IMR-90 (cell line): ENCODE measurements around the gene TMEM60. TPM values are rescaled to one million over a fixed set of nuclear protein-coding genes. Genes with fewer than 3 reads are reported as not detected.

ENCODE experiments used
- ATAC-seq: fragments of 200-7000 bp; cut with Tn5 transposase; 2 replicates; pipeline ENCODE4 v1.9.1; 2020; ENCODE audit warnings: low read depth, mild to moderate bottlenecking, moderate library complexity
- BruUV-seq: library from RNA; stranded (reverse); fragments of 400-500 nt; replicated peaks from 2 replicates; lab custom pipeline; 2021; lab: Mats Ljungman, UMichigan
- CTCF ChIA-PET: fragments of 300-600 bp; formaldehyde crosslinking; extraction: SDS; loops from one replicate; lab custom pipeline; 2021; ENCODE audit warnings: antibody characterized with exemption; lab: Yijun Ruan, JAX
- POLR2A ChIA-PET: fragments of 300-600 bp; sonication (Branson Sonifier 250); formaldehyde crosslinking; loops from one replicate; lab custom pipeline; 2022; ENCODE audit warnings: antibody characterized with exemption; ENCODE audit not compliant: unreplicated experiment; lab: Charles Lee
- DNase-seq: peaks from one replicate; pipeline ENCODE4 v3.0.0; 2013
- H2AFZ ChIP-seq: replicated peaks from 2 replicates; pipeline ENCODE3; 2013; ENCODE audit warnings: low read length, mild to moderate bottlenecking; ENCODE audit not compliant: poor library complexity
- H2AK5ac ChIP-seq: 2 replicates; pipeline ENCODE4 v1.6.1; 2013; ENCODE audit warnings: low read depth, low read length, inconsistent platforms
- H2AK9ac ChIP-seq: replicated peaks from 2 replicates; pipeline ENCODE3; 2013; ENCODE audit warnings: mild to moderate bottlenecking, low read depth, low read length, moderate library complexity; ENCODE audit not compliant: poor library complexity
- H2BK120ac ChIP-seq: 2 replicates; pipeline ENCODE4 v1.6.1; 2013; ENCODE audit warnings: low read depth, low read length, inconsistent platforms
- H2BK15ac ChIP-seq: 3 replicates; pipeline ENCODE4 v1.6.1; 2013; ENCODE audit warnings: low read depth, low read length, inconsistent platforms
- H2BK20ac ChIP-seq: 2 replicates; pipeline ENCODE4 v1.6.1; 2013; ENCODE audit warnings: low read depth, mild to moderate bottlenecking, inconsistent platforms, low read length, moderate library complexity
- H2BK5ac ChIP-seq: 2 replicates; pipeline ENCODE4 v1.6.1; 2013; ENCODE audit warnings: mild to moderate bottlenecking, low read depth, low read length, inconsistent platforms; ENCODE audit not compliant: poor library complexity, severe bottlenecking
- H3K14ac ChIP-seq: replicated peaks from 2 replicates; pipeline ENCODE4 v1.6.1; 2013; ENCODE audit warnings: low read depth, low read length, inconsistent platforms
- H3K18ac ChIP-seq: 2 replicates; pipeline ENCODE4 v1.6.1; 2013; ENCODE audit warnings: low read depth, low read length, control low read depth
- H3K23ac ChIP-seq: 2 replicates; pipeline ENCODE4 v1.6.1; 2013; ENCODE audit warnings: low read depth, low read length, inconsistent platforms
- H3K27ac ChIP-seq: 2 replicates; pipeline ENCODE4 v1.5.1; 2013; ENCODE audit warnings: mild to moderate bottlenecking, control low read depth, low read length; ENCODE audit not compliant: insufficient read depth
- H3K27me3 ChIP-seq: 2 replicates; pipeline ENCODE4 v1.6.1; 2013; ENCODE audit warnings: low read length; ENCODE audit not compliant: control insufficient read depth, insufficient read depth
- H3K36me3 ChIP-seq: 2 replicates; pipeline ENCODE4 v1.6.1; 2013; ENCODE audit warnings: low read length, mixed read lengths; ENCODE audit not compliant: control insufficient read depth, insufficient read depth
- H3K4ac ChIP-seq: 2 replicates; pipeline ENCODE4 v1.6.1; 2013; ENCODE audit warnings: low read depth, low read length, inconsistent platforms
- H3K4me1 ChIP-seq: 2 replicates; pipeline ENCODE4 v1.6.1; 2013; ENCODE audit warnings: low read length, mixed read lengths; ENCODE audit not compliant: control insufficient read depth, insufficient read depth
- H3K4me2 ChIP-seq: 2 replicates; pipeline ENCODE4 v1.6.1; 2013; ENCODE audit warnings: low read depth, mild to moderate bottlenecking, control low read depth, low read length, moderate library complexity
- H3K4me3 ChIP-seq: 2 replicates; pipeline ENCODE4 v1.5.1; 2013; ENCODE audit warnings: low read depth, mild to moderate bottlenecking, control low read depth, low read length, moderate library complexity; ENCODE audit not compliant: insufficient read depth
- H3K56ac ChIP-seq: 2 replicates; pipeline ENCODE4 v1.6.1; 2013; ENCODE audit warnings: low read length, inconsistent platforms; ENCODE audit not compliant: insufficient read depth; ENCODE audit errors: extremely low read depth
- H3K79me1 ChIP-seq, 2 experiments: 2 replicates each; pipeline ENCODE4 v1.6.1; 2013; ENCODE audit warnings: low read length in 2 of 2, inconsistent platforms in 1 of 2, low read depth in 1 of 2
- H3K9ac ChIP-seq: 2 replicates; pipeline ENCODE4 v1.6.1; 2013; ENCODE audit warnings: low read depth, low read length, control low read depth
- H3K9me1 ChIP-seq: 2 replicates; pipeline ENCODE4 v1.6.1; 2013; ENCODE audit warnings: low read length, inconsistent platforms; ENCODE audit not compliant: insufficient read depth
- H3K9me3 ChIP-seq: 2 replicates; pipeline ENCODE4 v1.6.1; 2013; ENCODE audit warnings: low read length; ENCODE audit not compliant: control insufficient read depth, insufficient read depth
- H4K20me1 ChIP-seq: 2 replicates; pipeline ENCODE4 v1.6.1; 2013; ENCODE audit warnings: low read length, inconsistent platforms; ENCODE audit not compliant: insufficient read depth
- H4K5ac ChIP-seq: 2 replicates; pipeline ENCODE4 v1.6.1; 2013; ENCODE audit warnings: mild to moderate bottlenecking, low read depth, low read length, control low read depth
- H4K8ac ChIP-seq, 2 experiments: 2 replicates each; pipeline ENCODE4 v1.6.1; 2013; ENCODE audit warnings: low read depth in 2 of 2, low read length in 2 of 2, control low read depth in 1 of 2, inconsistent platforms in 1 of 2
- H4K91ac ChIP-seq: 2 replicates; pipeline ENCODE4 v1.6.1; 2013; ENCODE audit warnings: low read depth, low read length, inconsistent platforms; ENCODE audit not compliant: insufficient read depth
- BHLHE40 ChIP-seq: fragments of 150-350 bp; IDR thresholded peaks from 2 replicates; pipeline ENCODE4 v1.6.1; 2016; ENCODE audit warnings: mild to moderate bottlenecking, low read depth, low read length
- CEBPB ChIP-seq: IDR thresholded peaks from 2 replicates; pipeline ENCODE4 v1.6.1; 2012; ENCODE audit warnings: low read depth, low read length, improper control_type of control experiment
- CHD1 ChIP-seq: IDR thresholded peaks from 2 replicates; pipeline ENCODE4 v1.6.1; 2012; ENCODE audit warnings: low read depth, low read length, improper control_type of control experiment
- FOS ChIP-seq: fragments of 150-350 bp; IDR thresholded peaks from 2 replicates; pipeline ENCODE4 v1.6.1; 2016; ENCODE audit warnings: low read depth, low read length
- MAFK ChIP-seq: IDR thresholded peaks from 2 replicates; pipeline ENCODE4 v1.6.1; 2012; ENCODE audit warnings: low read depth, low read length, improper control_type of control experiment
- MAZ ChIP-seq: IDR thresholded peaks from 2 replicates; pipeline ENCODE4 v1.6.1; 2012; ENCODE audit warnings: low read depth, mild to moderate bottlenecking, low read length, improper control_type of control experiment, moderate library complexity, borderline replicate concordance
- NFE2L2 ChIP-seq: fragments of 150-350 bp; IDR thresholded peaks from 2 replicates; pipeline ENCODE4 v1.6.1; 2016; ENCODE audit warnings: low read depth, mild to moderate bottlenecking, low read length
- POLR2A ChIP-seq: IDR thresholded peaks from 2 replicates; pipeline ENCODE4 v1.6.1; 2012; ENCODE audit warnings: mild to moderate bottlenecking, low read depth, low read length
- RAD21 ChIP-seq: IDR thresholded peaks from 2 replicates; pipeline ENCODE4 v1.6.1; 2012; ENCODE audit warnings: low read length, improper control_type of control experiment
- RCOR1 ChIP-seq: IDR thresholded peaks from 2 replicates; pipeline ENCODE4 v1.6.1; 2012; ENCODE audit warnings: mild to moderate bottlenecking, low read length, improper control_type of control experiment; ENCODE audit not compliant: insufficient replicate concordance
- RFX5 ChIP-seq: IDR thresholded peaks from 2 replicates; pipeline ENCODE4 v1.8.0; 2012; ENCODE audit warnings: low read depth, mild to moderate bottlenecking, low read length, moderate library complexity
- SMC3 ChIP-seq: fragments of 150-350 bp; IDR thresholded peaks from 2 replicates; pipeline ENCODE4 v1.6.1; 2016; ENCODE audit warnings: low read depth, mild to moderate bottlenecking, antibody characterized with exemption, low read length, moderate library complexity
- WGBS, 2 experiments: methylation state at CpG; one replicate each; pipeline versions ENCODE4 v1.1.5 to v1.1.7; 2013; ENCODE audit warnings: missing lambda C conversion rate in 2 of 2; ENCODE audit not compliant: insufficient read length in 1 of 2; ENCODE audit errors: extremely low coverage in 2 of 2; 5-methylcytosine and 5-hydroxymethylcytosine counted together
- dilution Hi-C: fragments of 300-500 bp; cut with HindIII; formaldehyde crosslinking; loops from one replicate; pipeline ENCODE4 v1.14.3; 2018; ENCODE audit warnings: low sequenced_read_pairs; ENCODE audit not compliant: unreplicated experiment
- in situ Hi-C: fragments of 300-500 bp; cut with MboI; formaldehyde crosslinking; loops from 3 replicates; pipeline ENCODE4 v1.14.3; 2019; ENCODE audit warnings: low sequenced_read_pairs, inconsistent platforms, mixed read lengths
- intact Hi-C: fragments of 100-400 bp; cut with micrococcal nuclease; formaldehyde crosslinking; loops from 2 replicates; pipeline ENCODE4 v1.10.0; 2022
- polyA plus RNA-seq, 3 experiments: library from polyadenylated mRNA; depleted of rRNA; stranded (reverse); fragments of >200 nt; gene quantifications; 2 replicates each; pipeline ENCODE4 v1.2.3, GENCODE V29; 2012; ENCODE audit warnings: low replicate concordance in 1 of 3
- total RNA-seq: library from RNA; depleted of rRNA; stranded (reverse); fragments of >200 nt; gene quantifications from 2 replicates; pipeline ENCODE4 v1.2.3, GENCODE V29; 2012
- TF ChIP-seq, protein P1 (sequence below): fragments of 150-350 bp; IDR thresholded peaks from 2 replicates; pipeline ENCODE4 v1.6.1; 2016; ENCODE audit warnings: low read depth, mild to moderate bottlenecking, low read length, moderate library complexity, borderline replicate concordance
- TF ChIP-seq, protein P2 (sequence below): fragments of 150-350 bp; IDR thresholded peaks from 2 replicates; pipeline ENCODE4 v1.6.1; 2017; ENCODE audit warnings: mild to moderate bottlenecking, antibody characterized with exemption, low read length, low read depth
- TF ChIP-seq, protein P3 (sequence below): conservative IDR thresholded peaks from 2 replicates; pipeline ENCODE4 v1.5.1; 2012; ENCODE audit warnings: mild to moderate bottlenecking, low read depth, low read length, improper control_type of control experiment

TMEM60 gene
- total and polyA plus RNA-seq, 2 of the 4 experiments (the other 2 are of a cell fraction), result 9.9 to 17.2 TPM

DNA sequence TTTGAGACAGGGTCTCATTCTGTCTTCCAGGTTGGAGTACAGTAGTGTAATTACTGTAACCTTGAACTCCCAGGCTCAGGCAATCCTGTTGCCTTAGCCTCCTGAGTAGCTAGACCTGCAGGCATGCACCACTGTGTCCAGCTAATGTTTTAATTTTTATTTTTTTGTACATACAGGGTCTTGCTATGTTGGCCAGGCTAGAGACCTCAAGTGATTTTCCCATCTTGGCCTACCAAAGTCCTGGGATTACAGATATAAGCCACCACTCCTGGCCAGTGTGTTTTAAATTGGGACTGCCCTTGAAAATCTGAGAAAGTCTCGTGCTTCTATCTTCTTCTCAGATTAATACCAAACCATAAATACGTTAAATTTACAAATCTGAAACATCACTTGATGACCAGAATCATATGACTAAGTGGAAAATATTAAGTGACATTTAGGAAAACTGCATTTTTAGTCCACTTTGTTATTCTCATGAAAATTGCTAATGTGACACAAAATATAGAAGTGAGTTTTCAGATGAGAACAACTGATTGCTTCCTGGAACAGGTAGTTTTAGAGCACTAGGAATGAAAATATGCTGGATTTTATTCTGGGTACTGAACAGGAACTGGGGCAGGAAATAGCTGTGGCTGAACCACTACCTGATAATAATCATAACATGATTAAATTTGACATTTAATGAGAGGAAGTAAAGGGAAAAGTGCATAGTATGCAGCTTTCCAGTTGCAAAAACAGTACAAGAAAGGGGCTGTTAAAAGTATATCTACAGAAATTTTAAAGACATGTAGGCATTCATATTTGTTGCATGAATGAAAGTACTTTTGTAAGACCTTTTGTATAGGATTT lies 4.5 kb upstream of the TMEM60 start:
- Histone ChIP-seq H2BK20ac (no peak overlapping the region), H2AK5ac (no peak overlapping the region), H2BK15ac (no peak overlapping the region), H2BK5ac (no peak overlapping the region), H3K4me3 (no peak overlapping the region), H3K79me1 (peaks cover 12 to 54% of the 10 kb centered on the region in 2 experiments), H3K9me3 (peaks cover 3% of the 10 kb centered on the region; the same call in 1 of the 2 replicates), H3K56ac (no peak overlapping the region), H4K5ac (no peak overlapping the region), H3K18ac (no peak overlapping the region), H3K27me3 (no peaks in the 10 kb centered on the region), H3K4me2 (no peak overlapping the region), H2BK120ac (no peak overlapping the region), H3K4ac (no peak overlapping the region), H4K91ac (no peak overlapping the region), H3K27ac (no peak overlapping the region), H3K9ac (no peak overlapping the region), H3K23ac (no peak overlapping the region), H3K4me1 (peaks cover 2% of the 10 kb centered on the region; the same call in 1 of the 2 replicates), H4K20me1 (no peaks in the 10 kb centered on the region), H4K8ac (no peak overlapping the region; a peak in 1 of 4 replicates), H3K9me1 (0 out of 2 replicates have a peak, but pooled peaks cover 2% of the 10 kb centered on the region), H3K14ac (no peak overlapping the region), H2AFZ (no peak overlapping the region), H3K36me3 (no peaks in the 10 kb centered on the region), H2AK9ac (no peak overlapping the region)
- WGBS, 2 experiments, result no CpG with 5 or more reads among the region's 2 CpGs
- in situ Hi-C loops, result no loop called here
- ATAC-seq, result no peak
- BruUV-seq, result no TSS peak
- dilution Hi-C loops, result no loop called here
- CTCF ChIA-PET, result interaction anchor here (0.5 kb wide), 1 partner anchor 107 kb away, joined by 3 read pairs; no protein-coding TSS in a partner anchor
- intact Hi-C loops, result no loop called here
- POLR2A ChIA-PET, result no interaction called here
- DNase-seq, result no peak
- TF ChIP-seq BHLHE40, result no peak
- TF ChIP-seq POLR2A, result no peak
- TF ChIP-seq RAD21, result no peak
- TF ChIP-seq, protein P1, sequence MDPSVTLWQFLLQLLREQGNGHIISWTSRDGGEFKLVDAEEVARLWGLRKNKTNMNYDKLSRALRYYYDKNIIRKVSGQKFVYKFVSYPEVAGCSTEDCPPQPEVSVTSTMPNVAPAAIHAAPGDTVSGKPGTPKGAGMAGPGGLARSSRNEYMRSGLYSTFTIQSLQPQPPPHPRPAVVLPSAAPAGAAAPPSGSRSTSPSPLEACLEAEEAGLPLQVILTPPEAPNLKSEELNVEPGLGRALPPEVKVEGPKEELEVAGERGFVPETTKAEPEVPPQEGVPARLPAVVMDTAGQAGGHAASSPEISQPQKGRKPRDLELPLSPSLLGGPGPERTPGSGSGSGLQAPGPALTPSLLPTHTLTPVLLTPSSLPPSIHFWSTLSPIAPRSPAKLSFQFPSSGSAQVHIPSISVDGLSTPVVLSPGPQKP, result no peak
- TF ChIP-seq CEBPB, result no peak
- TF ChIP-seq SMC3, result no peak
- TF ChIP-seq NFE2L2, result no peak
- TF ChIP-seq CHD1, result no peak
- no peak for TF ChIP-seq MAZ
- TF ChIP-seq, protein P2, sequence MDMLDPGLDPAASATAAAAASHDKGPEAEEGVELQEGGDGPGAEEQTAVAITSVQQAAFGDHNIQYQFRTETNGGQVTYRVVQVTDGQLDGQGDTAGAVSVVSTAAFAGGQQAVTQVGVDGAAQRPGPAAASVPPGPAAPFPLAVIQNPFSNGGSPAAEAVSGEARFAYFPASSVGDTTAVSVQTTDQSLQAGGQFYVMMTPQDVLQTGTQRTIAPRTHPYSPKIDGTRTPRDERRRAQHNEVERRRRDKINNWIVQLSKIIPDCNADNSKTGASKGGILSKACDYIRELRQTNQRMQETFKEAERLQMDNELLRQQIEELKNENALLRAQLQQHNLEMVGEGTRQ, result no peak
- no peak for TF ChIP-seq MAFK
- TF ChIP-seq, protein P3, sequence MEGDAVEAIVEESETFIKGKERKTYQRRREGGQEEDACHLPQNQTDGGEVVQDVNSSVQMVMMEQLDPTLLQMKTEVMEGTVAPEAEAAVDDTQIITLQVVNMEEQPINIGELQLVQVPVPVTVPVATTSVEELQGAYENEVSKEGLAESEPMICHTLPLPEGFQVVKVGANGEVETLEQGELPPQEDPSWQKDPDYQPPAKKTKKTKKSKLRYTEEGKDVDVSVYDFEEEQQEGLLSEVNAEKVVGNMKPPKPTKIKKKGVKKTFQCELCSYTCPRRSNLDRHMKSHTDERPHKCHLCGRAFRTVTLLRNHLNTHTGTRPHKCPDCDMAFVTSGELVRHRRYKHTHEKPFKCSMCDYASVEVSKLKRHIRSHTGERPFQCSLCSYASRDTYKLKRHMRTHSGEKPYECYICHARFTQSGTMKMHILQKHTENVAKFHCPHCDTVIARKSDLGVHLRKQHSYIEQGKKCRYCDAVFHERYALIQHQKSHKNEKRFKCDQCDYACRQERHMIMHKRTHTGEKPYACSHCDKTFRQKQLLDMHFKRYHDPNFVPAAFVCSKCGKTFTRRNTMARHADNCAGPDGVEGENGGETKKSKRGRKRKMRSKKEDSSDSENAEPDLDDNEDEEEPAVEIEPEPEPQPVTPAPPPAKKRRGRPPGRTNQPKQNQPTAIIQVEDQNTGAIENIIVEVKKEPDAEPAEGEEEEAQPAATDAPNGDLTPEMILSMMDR, result no peak
- TF ChIP-seq FOS, result no peak
- no peak for TF ChIP-seq RFX5
- no peak for TF ChIP-seq RCOR1
